CD4-positive, alpha-beta T cell (primary cell): ENCODE measurements around the gene KCNMB1. TPM values are rescaled to one million over a fixed set of nuclear protein-coding genes. Genes with fewer than 3 reads are reported as not detected.

Experiments used
- ATAC-seq: fragments of 200-7000 bp; cut with Tn5 transposase; one replicate; pipeline ENCODE4 v1.10.0; 2022; ENCODE audit warnings: mild to moderate bottlenecking; ENCODE audit not compliant: poor library complexity
- CTCF ChIA-PET: fragments of 350-600 bp; sonication (Branson Sonifier 250); formaldehyde crosslinking; loops from one replicate; lab custom pipeline; 2021; ENCODE audit warnings: antibody characterized with exemption, inconsistent platforms; lab: Charles Lee
- POLR2A ChIA-PET: fragments of 350-600 bp; sonication (Branson Sonifier 250); formaldehyde crosslinking; loops from one replicate; lab custom pipeline; 2021; ENCODE audit warnings: antibody characterized with exemption, inconsistent platforms; lab: Charles Lee
- DNase-seq, 14 experiments: peaks; one replicate each; pipeline ENCODE4 v3.0.0-alpha.2; 2013 to 2020; ENCODE audit warnings: mixed read lengths in 2 of 14
- H3K27ac ChIP-seq, 2 donors: one replicate each; pipeline versions ENCODE4 v1.5.1 to v1.7.0; 2013; ENCODE audit warnings: low read length in 2 of 2, low read depth in 1 of 2, mild to moderate bottlenecking in 1 of 2
- H3K27me3 ChIP-seq, 2 experiments: 1 replicate in 1 of 2; 2 replicates in 1 of 2; pipeline versions ENCODE4 v1.6.1 to v1.7.0; 2013; ENCODE audit warnings: low read length in 2 of 2, control low read depth in 1 of 2, mild to moderate bottlenecking in 1 of 2, moderate library complexity in 1 of 2; ENCODE audit not compliant: insufficient read depth in 2 of 2, control insufficient read depth in 1 of 2
- H3K36me3 ChIP-seq: one replicate; pipeline ENCODE4 v1.6.1; 2013; ENCODE audit warnings: low read length, control low read depth; ENCODE audit not compliant: insufficient read depth
- H3K4me1 ChIP-seq: one replicate; pipeline ENCODE4 v1.6.1; 2013; ENCODE audit warnings: low read length, control low read depth; ENCODE audit not compliant: insufficient read depth
- H3K4me3 ChIP-seq: one replicate; pipeline ENCODE4 v1.5.1; 2013; ENCODE audit warnings: mild to moderate bottlenecking, low read length, moderate library complexity
- H3K9me3 ChIP-seq, 2 experiments: 1 replicate in 1 of 2; 2 replicates in 1 of 2; pipeline versions ENCODE4 v1.6.1 to v1.7.0; 2013; ENCODE audit warnings: low read length in 2 of 2, mild to moderate bottlenecking in 2 of 2, control low read depth in 1 of 2, moderate library complexity in 1 of 2; ENCODE audit not compliant: control insufficient read depth in 1 of 2, insufficient read depth in 1 of 2
- H3K27ac Mint-ChIP-seq: one replicate; pipeline ENCODE4 v1.8.0; 2020; ENCODE audit warnings: mixed read lengths
- H3K27me3 Mint-ChIP-seq: one replicate; pipeline ENCODE4 v1.8.0; 2021; ENCODE audit warnings: mixed read lengths
- H3K36me3 Mint-ChIP-seq: one replicate; pipeline ENCODE4 v1.8.0; 2021; ENCODE audit warnings: low read depth, mixed read lengths
- H3K4me1 Mint-ChIP-seq: one replicate; pipeline ENCODE4 v1.8.0; 2021; ENCODE audit warnings: low read depth, mixed read lengths
- H3K4me3 Mint-ChIP-seq: one replicate; pipeline ENCODE4 v1.8.0; 2020; ENCODE audit warnings: mild to moderate bottlenecking, mixed read lengths
- H3K9me3 Mint-ChIP-seq: one replicate; pipeline ENCODE4 v1.8.0; 2020; ENCODE audit warnings: mixed read lengths
- intact Hi-C, 2 experiments: fragments of 100-400 bp; cut with DNase I in 1 of 2; cut with micrococcal nuclease in 1 of 2; formaldehyde crosslinking; loops; one replicate each; pipeline versions ENCODE4 v1.15.1 to v1.9.0; 2023 to 2025; cut with DNase I, micrococcal nuclease
- total RNA-seq, 174 experiments: library from RNA in 2 of 174; stranded (reverse) in 2 of 174; gene quantifications; one replicate each; pipeline ENCODE4 v1.2.3 and lab custom pipeline; 2021 to 2026
- TF ChIP-seq, protein P1 (sequence below): fragments of 200-600 bp; IDR thresholded peaks from one replicate; pipeline ENCODE4 v1.8.0; 2022; ENCODE audit warnings: antibody characterized with exemption, mild to moderate bottlenecking

Gene KCNMB1
- total RNA-seq, 2 experiments from 2014 or later = 0.06 to 0.11 TPM

DNA sequence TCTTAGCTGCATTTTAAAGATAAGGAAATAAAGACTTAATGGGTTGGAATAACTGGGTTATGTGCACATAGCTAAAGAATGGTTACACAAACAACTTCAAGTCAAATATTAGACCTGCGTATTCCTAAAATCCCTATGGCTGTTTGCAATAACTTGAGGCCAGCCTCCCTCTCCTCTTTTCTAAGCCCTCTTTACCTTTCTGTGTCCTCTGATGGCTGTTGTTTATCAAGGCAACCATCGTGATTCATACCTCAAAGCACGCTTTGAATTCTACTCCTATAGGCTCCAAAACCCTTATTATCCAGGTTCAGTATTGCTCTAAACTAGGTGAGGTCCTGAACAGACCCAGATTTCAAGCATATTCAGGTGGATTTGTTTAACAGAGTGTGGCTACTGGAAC, 46.0 kb downstream of the KCNMB1 start:
- Mint-ChIP-seq H3K27ac (no peak overlapping the region), H3K9me3 (no peaks in the 10 kb centered on the region), H3K4me3 (no peak overlapping the region), H3K36me3 (no peaks in the 10 kb centered on the region), H3K4me1 (peaks cover 12% of the 10 kb centered on the region), H3K27me3 (peaks cover 8% of the 10 kb centered on the region)
- Histone ChIP-seq H3K4me1 (peaks cover 12% of the 10 kb centered on the region), H3K27ac (no peak overlapping the region), H3K36me3 (no peaks in the 10 kb centered on the region), H3K27me3 (no peaks in the 10 kb centered on the region), H3K4me3 (no peak overlapping the region), H3K9me3 (no peaks in the 10 kb centered on the region)
- ChIA-PET CTCF (interaction anchor here (1.1 kb wide), 1 partner anchor 69 kb away, joined by 4 read pairs; no protein-coding TSS in a partner anchor), POLR2A (no interaction called here)
- TF ChIP-seq, protein P1, sequence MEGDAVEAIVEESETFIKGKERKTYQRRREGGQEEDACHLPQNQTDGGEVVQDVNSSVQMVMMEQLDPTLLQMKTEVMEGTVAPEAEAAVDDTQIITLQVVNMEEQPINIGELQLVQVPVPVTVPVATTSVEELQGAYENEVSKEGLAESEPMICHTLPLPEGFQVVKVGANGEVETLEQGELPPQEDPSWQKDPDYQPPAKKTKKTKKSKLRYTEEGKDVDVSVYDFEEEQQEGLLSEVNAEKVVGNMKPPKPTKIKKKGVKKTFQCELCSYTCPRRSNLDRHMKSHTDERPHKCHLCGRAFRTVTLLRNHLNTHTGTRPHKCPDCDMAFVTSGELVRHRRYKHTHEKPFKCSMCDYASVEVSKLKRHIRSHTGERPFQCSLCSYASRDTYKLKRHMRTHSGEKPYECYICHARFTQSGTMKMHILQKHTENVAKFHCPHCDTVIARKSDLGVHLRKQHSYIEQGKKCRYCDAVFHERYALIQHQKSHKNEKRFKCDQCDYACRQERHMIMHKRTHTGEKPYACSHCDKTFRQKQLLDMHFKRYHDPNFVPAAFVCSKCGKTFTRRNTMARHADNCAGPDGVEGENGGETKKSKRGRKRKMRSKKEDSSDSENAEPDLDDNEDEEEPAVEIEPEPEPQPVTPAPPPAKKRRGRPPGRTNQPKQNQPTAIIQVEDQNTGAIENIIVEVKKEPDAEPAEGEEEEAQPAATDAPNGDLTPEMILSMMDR = no peak
- ATAC-seq (no peak), DNase-seq (no peak)
- intact Hi-C loops = no loop called here

DNA sequence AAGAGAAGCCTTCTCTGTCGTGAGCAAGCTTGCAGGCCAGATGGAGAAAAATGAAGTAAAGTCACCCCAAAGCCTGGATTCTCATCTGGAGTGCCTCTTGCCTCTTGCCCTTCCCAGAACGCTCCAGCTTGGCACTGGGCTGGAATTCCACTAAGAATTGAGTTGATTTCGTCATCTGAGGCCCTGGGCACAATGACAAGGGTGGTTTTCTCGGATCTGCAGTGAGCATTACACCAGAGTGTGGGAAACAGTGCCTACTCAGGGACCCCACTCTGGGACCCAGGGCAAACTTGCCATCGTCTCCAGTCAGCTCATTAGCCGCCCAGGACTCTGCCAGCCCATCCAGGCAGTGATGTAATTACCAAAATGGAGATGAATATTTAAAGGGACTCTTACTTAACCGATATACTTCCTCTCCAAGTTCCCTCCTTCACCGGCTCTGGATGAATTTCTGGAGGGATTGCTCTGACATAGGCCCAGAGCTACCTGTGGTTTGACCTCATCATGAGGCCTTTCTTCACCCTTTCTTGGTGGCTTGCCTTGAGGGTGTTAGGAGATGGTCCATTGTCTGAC, 46.9 kb downstream of the KCNMB1 start:
- no peak overlapping the region for H3K27ac ChIP-seq
- Mint-ChIP-seq H3K27ac (no peak overlapping the region), H3K4me1 (peaks cover 21% of the 10 kb centered on the region), H3K27me3 (no peaks in the 10 kb centered on the region), H3K4me3 (no peak overlapping the region), H3K36me3 (no peaks in the 10 kb centered on the region), H3K9me3 (no peaks in the 10 kb centered on the region)
- no peaks in the 10 kb centered on the region for H3K27me3 ChIP-seq
- peaks cover 20% of the 10 kb centered on the region for H3K4me1 ChIP-seq
- H3K9me3 ChIP-seq = no peaks in the 10 kb centered on the region
- no peak for ATAC-seq
- no peaks in the 10 kb centered on the region for H3K36me3 ChIP-seq
- intact Hi-C loops = no loop called here
- TF ChIP-seq, protein P1 = no peak
- H3K4me3 ChIP-seq = no peak overlapping the region
- ChIA-PET POLR2A (no interaction called here), CTCF (interaction anchor here (1.1 kb wide), 1 partner anchor 68 kb away, joined by 4 read pairs; no protein-coding TSS in a partner anchor)
- peak in 1 of 14 experiments; percentile 2 for DNase-seq

DNA sequence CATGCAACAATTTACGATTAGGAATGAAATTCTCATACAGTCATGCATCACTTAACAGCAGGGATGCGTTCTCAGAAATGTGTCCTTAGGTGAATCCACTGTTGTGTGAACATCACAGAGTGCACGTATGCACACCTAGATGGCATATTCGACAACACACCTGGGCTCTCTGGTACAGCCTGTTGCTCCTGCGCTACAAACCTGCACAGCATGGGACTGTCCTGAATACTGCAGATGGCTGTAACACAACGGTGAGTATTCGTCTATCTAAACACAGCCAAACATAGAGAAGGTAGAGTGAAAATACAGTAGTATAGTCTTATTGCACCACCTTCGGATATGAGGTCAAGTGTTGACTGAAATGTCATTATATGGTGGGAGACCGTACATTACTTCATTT, 47.6 kb downstream of the KCNMB1 start:
- no peaks in the 10 kb centered on the region for H3K36me3 Mint-ChIP-seq
- H3K27ac ChIP-seq = no peak overlapping the region
- POLR2A ChIA-PET = no interaction called here
- ATAC-seq (no peak), DNase-seq (no peak)
- peaks cover 28% of the 10 kb centered on the region for H3K4me1 Mint-ChIP-seq
- H3K27me3 Mint-ChIP-seq = no peaks in the 10 kb centered on the region
- no peaks in the 10 kb centered on the region for H3K9me3 Mint-ChIP-seq
- H3K4me1 ChIP-seq = peaks cover 27% of the 10 kb centered on the region
- H3K27me3 ChIP-seq = no peaks in the 10 kb centered on the region
- H3K27ac Mint-ChIP-seq = no peak overlapping the region
- TF ChIP-seq, protein P1 = no peak
- no peaks in the 10 kb centered on the region for H3K9me3 ChIP-seq
- no peak overlapping the region for H3K4me3 ChIP-seq
- intact Hi-C loops = no loop called here
- H3K36me3 ChIP-seq = no peaks in the 10 kb centered on the region
- CTCF ChIA-PET = interaction anchor here (1.1 to 4.1 kb wide), 2 partner anchors 68 to 95 kb away, joined by 3 to 73 read pairs; no protein-coding TSS in a partner anchor
- H3K4me3 Mint-ChIP-seq = no peak overlapping the region
